Activated CD4-positive, alpha-beta T cell treated with anti-CD3 and anti-CD28 coated beads, Interleukin-2, amount 50 U/mL, for 16 hours (primary cell): Measurements from ENCODE around the gene PERP.
"Not testable (repeated sequence)": the region's sequence is repeated elsewhere in the genome, so short reads cannot be mapped to it uniquely, and the experiment has no call there.

ENCODE experiments used
- DNase-seq: peaks from one replicate; pipeline ENCODE4 v3.0.0-alpha.2; 2020

The PERP gene

DNA sequence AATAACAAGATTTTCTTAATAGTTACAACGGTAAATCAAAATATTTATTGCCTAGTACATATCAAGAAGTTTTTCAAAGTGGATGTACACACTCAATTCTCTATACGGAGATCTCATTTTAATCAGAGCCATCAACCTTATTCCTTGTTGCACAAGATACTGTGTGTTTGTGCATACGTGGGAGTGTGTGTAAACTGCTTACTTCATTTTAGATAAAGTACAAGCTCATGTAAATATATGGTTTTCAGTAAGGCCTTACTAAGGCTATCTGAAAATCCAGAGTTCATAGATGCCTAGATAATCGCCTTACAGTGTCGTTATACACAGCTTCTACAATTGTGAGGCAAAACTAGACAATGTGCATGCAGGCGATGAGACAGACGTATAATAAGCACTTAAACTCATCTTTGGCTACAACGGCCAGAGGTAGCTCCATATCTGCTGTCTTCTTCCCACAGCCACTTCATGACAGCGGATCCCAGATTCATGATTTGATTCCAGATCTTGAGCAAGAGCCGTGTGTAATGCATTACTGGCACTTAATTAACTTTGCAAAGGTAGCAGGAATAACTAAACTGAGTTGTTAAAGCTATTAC, 2.5 kb downstream of the PERP start:
- DNase-seq: no peak

DNA sequence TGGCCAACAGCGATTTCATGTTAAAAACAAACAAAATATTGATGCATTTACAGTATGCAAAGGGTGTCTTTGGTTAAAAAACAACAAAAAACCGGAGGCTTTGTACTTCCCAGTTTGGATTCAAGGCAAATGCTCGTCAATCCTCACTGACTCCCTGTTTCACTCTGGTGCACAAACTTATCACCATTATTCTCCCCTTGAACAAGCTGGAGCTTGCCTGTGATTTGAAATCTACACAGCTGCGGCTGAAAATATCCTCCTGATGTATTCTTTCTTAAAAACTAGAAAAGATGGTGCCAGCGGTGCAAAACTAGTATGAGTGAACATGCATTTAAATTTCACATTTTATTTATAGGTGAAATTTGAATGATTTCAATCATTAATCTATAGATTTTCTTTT, 3.3 kb downstream of the PERP start:
- DNase-seq: no peak

DNA sequence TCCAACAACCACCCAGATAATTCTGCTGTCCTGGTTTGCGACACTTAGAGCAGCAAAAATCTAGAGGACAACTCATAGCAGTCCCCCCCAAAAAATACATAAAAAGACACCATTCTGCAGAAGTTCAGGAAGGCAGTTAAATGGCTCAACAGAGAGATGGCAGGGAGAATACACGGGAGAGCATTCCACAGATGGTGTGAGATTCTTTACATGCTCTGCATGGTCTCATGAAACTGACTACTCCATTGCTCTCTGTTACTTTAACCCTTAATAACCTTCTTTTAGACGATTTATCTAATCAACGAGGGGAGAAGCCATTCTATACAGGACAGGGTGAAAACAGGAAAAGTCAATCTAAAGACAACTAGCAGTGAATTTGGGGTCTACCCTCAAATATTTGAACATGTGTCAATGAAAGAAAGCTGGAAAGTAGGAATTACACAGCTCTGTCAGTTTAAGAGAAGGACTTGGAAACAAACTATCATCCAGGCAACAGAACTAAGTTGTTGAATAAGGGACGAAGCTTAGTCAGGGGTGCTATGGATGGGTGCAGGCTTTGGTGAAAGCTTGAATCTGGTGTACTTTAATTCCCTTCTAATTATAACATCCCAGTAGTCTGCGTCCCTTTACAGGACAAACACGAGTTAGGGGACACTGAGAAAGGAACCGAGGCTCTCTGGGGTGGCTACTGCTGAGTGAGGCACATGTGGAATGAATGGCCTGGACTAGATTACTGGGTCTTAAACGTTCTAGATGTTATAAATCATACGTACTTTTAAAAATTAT, 5.1 kb downstream of the PERP start:
- no peak for DNase-seq

DNA sequence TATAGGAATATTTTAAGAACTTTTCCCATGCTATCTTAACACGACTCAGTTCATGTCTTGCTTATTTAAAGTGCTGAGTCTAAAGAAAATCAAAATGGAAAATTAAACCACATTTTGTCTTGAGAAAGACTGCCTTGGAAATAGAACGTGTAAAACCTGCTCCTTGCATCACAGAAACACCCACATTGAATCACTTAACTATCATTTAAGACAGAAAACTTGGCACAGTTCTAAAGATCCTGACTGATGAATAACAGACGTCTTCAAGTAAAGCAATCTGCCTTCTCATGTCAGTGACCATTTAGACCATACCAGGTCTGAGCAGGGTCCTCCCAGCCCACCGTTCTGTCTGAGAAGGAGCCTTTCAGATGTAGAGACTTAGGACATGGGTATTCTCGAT, 7.4 kb downstream of the PERP start:
- DNase-seq: no peak

DNA sequence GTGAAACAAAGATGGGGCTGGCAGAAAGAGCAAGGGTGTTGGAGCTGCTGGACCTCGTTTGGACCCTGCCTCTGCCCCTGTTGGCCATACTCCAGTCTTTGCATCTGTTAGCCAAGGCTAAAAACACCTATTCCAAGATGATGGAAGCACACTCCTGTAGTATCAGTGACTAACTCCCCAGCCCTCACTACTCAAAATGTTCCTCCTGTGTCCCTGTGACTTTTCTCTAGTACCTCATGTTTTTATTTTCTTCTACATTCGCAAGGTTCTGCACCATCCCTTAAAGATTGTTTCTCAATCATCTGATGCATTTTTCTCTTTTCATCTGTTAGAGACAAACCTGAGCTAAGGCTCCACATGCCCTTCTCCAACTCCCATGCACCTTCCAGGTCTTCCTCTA, 8.9 kb downstream of the PERP start:
- no peak for DNase-seq

GRCh38 chr6:138094260-138094659, 13.0 kb downstream of the PERP start:
- DNase-seq: no peak

DNA sequence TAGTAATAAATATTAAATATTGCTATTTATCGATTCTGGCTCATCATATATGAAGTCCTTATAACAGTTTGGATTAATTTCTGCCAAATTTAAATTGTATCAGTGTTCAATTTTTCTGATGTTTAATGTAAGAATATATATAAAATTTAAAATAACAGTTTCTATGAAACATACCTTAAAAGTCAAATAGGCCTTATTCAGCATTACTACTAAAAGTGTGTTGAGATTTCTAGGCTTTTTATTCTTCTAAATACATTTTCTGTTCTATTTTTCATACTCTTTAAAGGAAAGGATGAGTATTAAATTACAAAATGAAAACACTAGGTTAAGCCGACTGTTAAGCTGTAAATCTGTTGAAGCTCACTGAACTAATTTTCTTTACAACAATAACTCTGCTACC, 13.6 kb downstream of the PERP start:
- no peak for DNase-seq

- no peak for DNase-seq
These were observed 14.5 kb downstream of the PERP start for GRCh38 chr6:138092686-138093085.

DNA sequence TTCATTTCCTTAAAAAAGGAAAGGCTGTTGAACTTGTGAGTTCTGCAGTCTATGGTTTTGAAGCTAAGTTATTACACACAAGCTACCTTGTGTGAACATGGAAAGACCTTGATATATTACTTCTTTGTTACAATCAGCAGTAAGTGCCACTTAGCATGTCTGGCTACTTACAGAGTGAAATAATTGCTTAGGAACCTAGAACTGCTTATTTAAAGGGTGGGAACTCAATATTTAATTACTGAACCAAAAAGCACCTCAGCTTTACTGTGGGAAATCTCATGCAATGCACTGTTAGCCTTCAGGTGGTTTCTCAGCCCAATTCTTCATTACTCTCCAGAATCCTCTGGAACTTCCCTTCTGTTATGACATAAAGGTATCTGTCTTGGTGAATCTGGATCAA, 17.9 kb downstream of the PERP start:
- DNase-seq: no peak

GRCh38 chr6:138088326-138088762, 18.9 kb downstream of the PERP start:
- no peak for DNase-seq

DNA sequence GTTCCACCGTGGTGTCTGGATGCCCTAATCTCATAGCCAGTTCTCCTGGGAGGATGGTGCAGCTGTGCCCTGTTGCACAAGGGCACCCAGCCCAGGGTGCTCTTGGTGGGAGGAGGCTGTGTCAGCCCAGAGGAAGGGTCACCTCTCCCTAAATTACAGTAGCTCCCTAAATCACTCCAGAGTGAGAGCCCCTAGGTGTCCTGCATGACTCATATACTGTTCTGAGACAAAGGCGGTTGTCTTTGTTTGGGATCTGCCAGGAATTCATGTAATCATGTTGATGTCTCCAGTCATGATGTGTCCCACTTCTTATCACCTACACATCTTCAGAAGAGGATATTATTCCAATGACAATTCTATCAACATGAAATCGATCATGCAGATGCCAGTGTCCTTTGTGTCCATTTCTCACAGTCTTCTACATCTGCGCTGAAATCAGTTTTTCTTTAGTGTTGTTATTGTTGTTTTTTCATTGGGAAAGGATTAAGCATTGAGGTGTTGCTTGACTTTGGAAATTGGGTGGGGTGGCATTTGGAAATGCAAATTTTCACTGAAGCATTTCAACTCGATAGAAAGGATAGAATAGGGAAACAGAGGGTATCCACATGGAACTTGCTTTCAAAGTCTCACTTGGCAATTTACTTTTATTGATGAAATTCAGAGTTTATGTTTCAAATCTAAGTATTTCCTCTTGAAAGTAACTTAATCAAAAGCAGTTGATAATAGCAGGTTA, 19.5 kb downstream of the PERP start:
- DNase-seq: no peak

GRCh38 chr6:138086573-138087196, 20.5 kb downstream of the PERP start:
- no peak for DNase-seq

GRCh38 chr6:138085839-138086222, 21.4 kb downstream of the PERP start:
- DNase-seq: no peak

DNA sequence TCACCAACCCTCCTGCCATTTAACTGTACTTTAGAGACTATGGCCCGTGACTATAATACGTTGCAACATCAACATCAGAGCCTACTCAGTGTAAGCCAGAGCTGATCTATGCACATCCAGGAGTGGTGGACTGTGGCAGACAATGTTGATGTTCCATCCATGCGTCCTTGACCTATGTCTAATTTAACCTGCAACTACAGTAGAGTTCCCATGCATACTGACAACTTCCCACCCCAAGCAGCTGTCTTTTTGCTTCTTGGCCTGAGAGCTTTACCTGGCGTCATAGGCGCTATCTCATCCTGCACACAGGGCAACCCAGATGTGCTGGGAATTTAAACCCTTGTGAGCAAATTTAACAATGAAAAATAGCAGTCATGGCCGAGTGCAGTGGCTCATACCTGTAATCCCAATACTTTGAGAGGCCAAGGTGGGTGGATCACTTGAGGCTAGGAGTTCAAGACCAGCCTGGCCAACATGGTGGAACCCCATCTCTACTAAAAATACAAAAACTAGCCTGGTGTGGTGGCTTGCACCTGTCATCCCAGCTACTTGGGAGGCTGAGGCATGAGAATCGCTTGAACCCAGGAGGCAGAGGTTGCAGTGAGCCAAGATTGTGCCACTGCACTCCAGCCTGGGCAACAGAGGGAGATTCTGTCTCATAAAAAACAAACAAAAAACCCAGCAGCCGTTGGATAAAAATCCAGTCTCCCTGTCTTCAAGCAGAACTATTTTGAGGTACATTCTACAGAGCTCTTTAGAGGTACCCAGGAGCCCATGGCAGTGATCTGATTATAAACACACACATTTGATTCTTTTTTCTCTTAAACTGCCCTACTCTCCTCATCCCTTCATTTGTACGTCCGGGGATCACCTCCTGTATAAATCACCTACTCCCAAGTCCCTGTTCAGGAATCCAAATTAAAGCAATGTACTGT, 22.0 kb downstream of the PERP start:
- DNase-seq: no peak

DNA sequence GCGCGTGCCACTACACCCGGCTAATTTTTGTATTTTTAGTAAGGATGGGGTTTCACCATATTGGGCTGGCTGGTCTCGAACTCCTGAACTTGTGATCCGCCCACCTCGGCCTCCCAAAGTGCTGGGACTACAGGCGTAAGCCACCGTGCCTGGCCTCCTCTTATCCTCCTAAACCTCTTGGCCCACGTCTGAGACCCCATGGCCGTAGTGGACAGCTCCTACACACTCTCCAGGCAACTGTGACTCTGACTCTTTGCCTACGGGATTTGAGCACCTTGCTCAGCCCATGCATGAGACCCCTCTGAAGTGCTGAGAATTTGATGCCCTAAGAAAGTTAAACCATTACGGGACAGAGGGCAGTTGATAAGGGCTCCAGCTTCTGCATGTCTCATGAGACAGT, 25.0 kb downstream of the PERP start:
- no peak for DNase-seq

- not testable (repeated sequence) for DNase-seq
These were observed 27.7 kb downstream of the PERP start for GRCh38 chr6:138079556-138079955.

DNA sequence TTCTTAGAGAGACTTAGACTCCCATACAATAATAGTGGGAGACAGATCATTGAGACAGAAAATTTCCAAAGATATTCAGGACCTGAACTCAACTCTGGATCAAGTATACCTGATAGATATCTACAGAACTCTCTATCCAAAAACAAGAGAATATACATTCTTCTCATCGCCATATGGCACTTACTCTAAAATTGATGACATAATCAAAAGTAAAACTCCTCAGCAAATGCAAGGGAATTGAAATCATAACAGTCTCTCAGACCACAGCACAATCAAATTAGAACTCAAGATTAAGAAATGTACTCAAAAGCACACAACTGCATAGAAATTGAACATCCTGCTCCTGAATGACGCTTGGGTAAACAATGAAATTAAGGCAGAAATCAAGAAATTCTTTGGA, 28.7 kb downstream of the PERP start:
- DNase-seq: no peak

DNA sequence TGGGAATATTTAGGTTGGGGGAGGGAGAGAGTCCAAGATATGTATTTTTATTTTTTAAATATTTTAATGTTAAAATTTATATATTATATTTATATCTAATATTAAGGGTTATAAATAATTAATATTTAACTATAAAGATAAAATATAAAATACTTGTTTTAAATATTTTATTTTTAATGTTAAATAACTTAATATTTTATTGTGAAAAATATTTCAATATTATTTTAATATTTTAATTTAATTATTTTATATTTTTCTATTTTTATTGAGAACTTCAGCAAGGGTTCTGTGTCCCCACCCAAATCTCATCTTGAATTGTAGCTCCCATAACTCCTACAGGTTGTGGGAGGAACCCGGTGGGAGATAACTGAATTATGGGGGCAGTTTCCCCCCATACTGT, 34.0 kb downstream of the PERP start:
- no peak for DNase-seq

GRCh38 chr6:138063726-138064125, 43.5 kb downstream of the PERP start:
- no peak for DNase-seq

GRCh38 chr6:138054982-138055381, 52.2 kb downstream of the PERP start:
- DNase-seq: no peak

DNA sequence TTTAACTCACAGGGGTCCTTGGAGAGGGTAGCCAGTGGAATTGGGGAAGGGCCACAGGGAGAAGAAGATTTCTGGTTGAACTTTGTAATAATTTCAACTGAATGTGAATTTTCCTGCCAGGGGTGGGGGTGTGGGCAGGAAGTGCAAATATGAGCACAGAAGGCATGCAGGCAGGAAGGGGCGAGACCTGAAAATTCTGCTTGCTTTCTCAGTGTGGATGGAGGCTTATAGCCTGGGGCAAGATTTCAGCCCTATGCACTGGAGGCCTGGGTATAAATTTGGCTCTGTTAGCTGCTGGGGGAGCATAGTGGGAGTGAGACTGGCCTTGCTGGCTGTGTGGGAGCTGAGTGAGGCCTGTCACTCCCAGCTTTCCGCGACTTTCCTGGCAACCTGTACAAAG, 54.4 kb downstream of the PERP start:
- no peak for DNase-seq

GRCh38 chr6:138044972-138045371, 62.2 kb downstream of the PERP start:
- no peak for DNase-seq

- no peak for DNase-seq
These were observed 62.8 kb downstream of the PERP start for GRCh38 chr6:138044458-138044857.
